Measurements from ENCODE around the gene SLC25A21.

Gene SLC25A21

DNA sequence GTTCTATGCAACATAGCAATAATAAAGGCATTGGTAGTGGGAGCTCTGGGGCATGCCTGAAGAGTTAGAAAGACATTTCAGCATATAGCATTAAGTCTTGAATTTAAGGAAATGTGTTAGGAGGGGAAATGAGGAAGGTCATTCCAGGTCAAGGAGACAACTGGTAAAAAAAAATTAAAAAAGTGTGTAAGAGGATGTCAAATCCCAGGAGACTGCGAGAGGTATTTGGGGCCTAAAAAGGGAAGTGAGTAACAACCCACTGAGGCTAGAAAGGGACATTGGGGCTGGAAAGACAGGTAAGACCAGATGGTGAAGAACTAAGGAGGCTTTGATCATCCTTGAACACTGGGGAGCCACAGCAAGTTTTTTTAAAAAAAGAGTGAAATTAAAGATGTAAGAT lies 152.9 kb downstream of the SLC25A21 start:
- TF ChIP-seq EZH2phosphoT487 (conservative IDR thresholded peaks at IDR 0.05; ENCODE audit: low read length): no peak
- TF ChIP-seq CTCF (IDR thresholded peaks at IDR 0.05; ENCODE audit: insufficient read depth, low read length, poor library complexity, severe bottlenecking): no peak
- Histone ChIP-seq H3K27me3 (ENCODE audit: low read length) (no peaks in the 10 kb centered on the region), H2AFZ (ENCODE audit: low read depth, low read length, severe bottlenecking) (no peak overlapping the region), H3K9me2 (replicated peaks; ENCODE audit: insufficient read depth, low read length) (no peaks in the 10 kb centered on the region; the same call in 1 of the 2 replicates), H3F3A (ENCODE audit: insufficient read depth) (no peaks in the 10 kb centered on the region), H3K4me3 (ENCODE audit: insufficient read depth, low read length, poor library complexity, severe bottlenecking) (no peak overlapping the region), H3K4me2 (ENCODE audit: low read depth, low read length, poor library complexity, severe bottlenecking) (no peak overlapping the region), H3K9me3 (ENCODE audit: insufficient read depth, low read length) (no peaks in the 10 kb centered on the region), H3K27ac (ENCODE audit: low read depth, low read length) (no peak overlapping the region), H3K79me2 (ENCODE audit: insufficient read depth, low read length) (no peaks in the 10 kb centered on the region), H3K9ac (ENCODE audit: low read length) (no peak overlapping the region), H4K20me1 (ENCODE audit: low read depth, low read length) (no peaks in the 10 kb centered on the region), H3K36me3 (ENCODE audit: low read length) (no peaks in the 10 kb centered on the region)

- H2AFZ ChIP-seq (ENCODE audit: low read depth, low read length, severe bottlenecking): no peak overlapping the region
- H3F3A ChIP-seq (ENCODE audit: insufficient read depth): no peaks in the 10 kb centered on the region
- H3K4me2 ChIP-seq (ENCODE audit: low read depth, low read length, poor library complexity, severe bottlenecking): no peak overlapping the region
- no peak overlapping the region for H3K9ac ChIP-seq (ENCODE audit: low read length)
- no peak overlapping the region for H3K27ac ChIP-seq (ENCODE audit: low read depth, low read length)
- H3K36me3 ChIP-seq (ENCODE audit: low read length): no peaks in the 10 kb centered on the region
- no peaks in the 10 kb centered on the region for H3K79me2 ChIP-seq (ENCODE audit: insufficient read depth, low read length)
- no peaks in the 10 kb centered on the region for H3K27me3 ChIP-seq (ENCODE audit: low read length)
- H4K20me1 ChIP-seq (ENCODE audit: low read depth, low read length): no peaks in the 10 kb centered on the region
- TF ChIP-seq CTCF (IDR thresholded peaks at IDR 0.05; ENCODE audit: insufficient read depth, low read length, poor library complexity, severe bottlenecking) (no peak), EZH2phosphoT487 (conservative IDR thresholded peaks at IDR 0.05; ENCODE audit: low read length) (no peak)
- H3K9me2 ChIP-seq (replicated peaks; ENCODE audit: insufficient read depth, low read length): no peaks in the 10 kb centered on the region; the same call in 1 of the 2 replicates
- H3K9me3 ChIP-seq (ENCODE audit: insufficient read depth, low read length): no peaks in the 10 kb centered on the region
- H3K4me3 ChIP-seq (ENCODE audit: insufficient read depth, low read length, poor library complexity, severe bottlenecking): no peak overlapping the region
Observed at GRCh38 chr14:37018571-37019240, 153.7 kb downstream of the SLC25A21 start.

GRCh38 chr14:37013078-37013477 lies 159.3 kb downstream of the SLC25A21 start:
- Histone ChIP-seq H3K9me2 (replicated peaks; ENCODE audit: insufficient read depth, low read length) (no peaks in the 10 kb centered on the region), H3K36me3 (ENCODE audit: low read length) (no peaks in the 10 kb centered on the region), H4K20me1 (ENCODE audit: low read depth, low read length) (no peaks in the 10 kb centered on the region), H3K9me3 (ENCODE audit: insufficient read depth, low read length) (no peaks in the 10 kb centered on the region), H3K27me3 (ENCODE audit: low read length) (no peaks in the 10 kb centered on the region), H3K79me2 (ENCODE audit: insufficient read depth, low read length) (no peaks in the 10 kb centered on the region), H3F3A (ENCODE audit: insufficient read depth) (no peaks in the 10 kb centered on the region), H3K9ac (ENCODE audit: low read length) (no peak overlapping the region), H3K27ac (ENCODE audit: low read depth, low read length) (no peak overlapping the region), H3K4me3 (ENCODE audit: insufficient read depth, low read length, poor library complexity, severe bottlenecking) (no peak overlapping the region), H2AFZ (ENCODE audit: low read depth, low read length, severe bottlenecking) (no peak overlapping the region), H3K4me2 (ENCODE audit: low read depth, low read length, poor library complexity, severe bottlenecking) (no peak overlapping the region)
- no peak for TF ChIP-seq CTCF (IDR thresholded peaks at IDR 0.05; ENCODE audit: insufficient read depth, low read length, poor library complexity, severe bottlenecking)
- no peak for TF ChIP-seq EZH2phosphoT487 (conservative IDR thresholded peaks at IDR 0.05; ENCODE audit: low read length)

All from SU-DHL-6 (cell line).